Cardiac fibroblast (primary cell): ENCODE results near the gene NR1I2.

ENCODE experiments used
- DNase-seq, 2 donors: peaks; one replicate each; pipeline versions ENCODE4 v3.0.0 to v3.0.0-alpha.2; 2010; ENCODE audit warnings: low read depth in 2 of 2
- H3K4me3 ChIP-seq, 2 donors: replicated peaks in 1 of 2; 1 replicate in 1 of 2; 2 replicates in 1 of 2; pipeline ENCODE4 v1.5.1; 2011; ENCODE audit warnings: low read depth in 2 of 2, low read length in 2 of 2, mild to moderate bottlenecking in 2 of 2, moderate library complexity in 1 of 2
- CTCF ChIP-seq: IDR thresholded peaks from one replicate; pipeline ENCODE4 v1.5.1; 2011; ENCODE audit warnings: low read depth, mild to moderate bottlenecking, low read length, inconsistent platforms

The NR1I2 gene

DNA sequence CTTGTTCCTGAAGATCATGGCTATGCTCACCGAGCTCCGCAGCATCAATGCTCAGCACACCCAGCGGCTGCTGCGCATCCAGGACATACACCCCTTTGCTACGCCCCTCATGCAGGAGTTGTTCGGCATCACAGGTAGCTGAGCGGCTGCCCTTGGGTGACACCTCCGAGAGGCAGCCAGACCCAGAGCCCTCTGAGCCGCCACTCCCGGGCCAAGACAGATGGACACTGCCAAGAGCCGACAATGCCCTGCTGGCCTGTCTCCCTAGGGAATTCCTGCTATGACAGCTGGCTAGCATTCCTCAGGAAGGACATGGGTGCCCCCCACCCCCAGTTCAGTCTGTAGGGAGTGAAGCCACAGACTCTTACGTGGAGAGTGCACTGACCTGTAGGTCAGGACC lies 35.2 kb downstream of the NR1I2 start:
- DNase-seq: no peak
- H3K4me3 ChIP-seq: no peak overlapping the region
- no peak for TF ChIP-seq CTCF

DNA sequence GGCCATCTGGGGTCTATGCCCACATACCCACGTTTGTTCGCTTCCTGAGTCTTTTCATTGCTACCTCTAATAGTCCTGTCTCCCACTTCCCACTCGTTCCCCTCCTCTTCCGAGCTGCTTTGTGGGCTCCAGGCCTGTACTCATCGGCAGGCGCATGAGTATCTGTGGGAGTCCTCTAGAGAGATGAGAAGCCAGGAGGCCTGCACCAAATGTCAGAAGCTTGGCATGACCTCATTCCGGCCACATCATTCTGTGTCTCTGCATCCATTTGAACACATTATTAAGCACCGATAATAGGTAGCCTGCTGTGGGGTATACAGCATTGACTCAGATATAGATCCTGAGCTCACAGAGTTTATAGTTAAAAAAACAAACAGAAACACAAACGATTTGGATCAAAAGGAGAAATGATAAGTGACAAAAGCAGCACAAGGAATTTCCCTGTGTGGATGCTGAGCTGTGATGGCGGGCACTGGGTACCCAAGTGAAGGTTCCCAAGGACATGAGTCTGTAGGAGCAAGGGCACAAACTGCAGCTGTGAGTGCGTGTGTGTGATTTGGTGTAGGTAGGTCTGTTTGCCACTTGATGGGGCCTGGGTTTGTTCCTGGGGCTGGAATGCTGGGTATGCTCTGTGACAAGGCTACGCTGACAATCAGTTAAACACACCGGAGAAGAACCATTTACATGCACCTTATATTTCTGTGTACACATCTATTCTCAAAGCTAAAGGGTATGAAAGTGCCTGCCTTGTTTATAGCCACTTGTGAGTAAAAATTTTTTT lies 35.9 kb downstream of the NR1I2 start:
- H3K4me3 ChIP-seq: no peak overlapping the region
- TF ChIP-seq CTCF: no peak
- DNase-seq: no peak

- DNase-seq: no peak
- H3K4me3 ChIP-seq: no peak overlapping the region
- TF ChIP-seq CTCF: no peak
These were observed 37.0 kb downstream of the NR1I2 start for GRCh38 chr3:119818937-119819336.

DNA sequence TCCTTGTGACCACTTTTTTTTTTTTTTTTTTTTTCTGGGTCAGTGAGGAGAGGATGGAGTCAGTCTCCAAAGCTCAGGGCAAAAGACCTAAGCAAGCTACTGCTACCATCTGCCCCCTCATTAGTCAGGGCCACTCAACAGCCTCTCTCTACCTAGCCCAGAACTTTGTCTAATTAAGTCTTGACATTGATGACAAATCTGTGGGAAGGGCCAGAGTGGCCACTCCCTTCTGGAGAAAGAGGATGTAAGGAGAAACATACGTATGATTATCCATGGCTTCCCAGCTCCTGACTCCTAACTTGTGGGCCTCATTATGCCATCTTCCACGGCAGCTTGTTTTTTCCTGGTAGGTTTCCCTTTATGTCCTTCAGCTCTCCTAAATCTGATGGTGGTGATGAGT lies 37.9 kb downstream of the NR1I2 start:
- H3K4me3 ChIP-seq: no peak overlapping the region
- DNase-seq: no peak
- TF ChIP-seq CTCF: no peak

GRCh38 chr3:119825820-119826219 lies 43.9 kb downstream of the NR1I2 start:
- DNase-seq: no peak
- H3K4me3 ChIP-seq: no peak overlapping the region
- TF ChIP-seq CTCF: no peak

GRCh38 chr3:119826711-119827608 lies 45.1 kb downstream of the NR1I2 start:
- DNase-seq: peak in 1 of 2 donors; percentile 70
- no peak for TF ChIP-seq CTCF
- H3K4me3 ChIP-seq: no peak overlapping the region
